ENCODE data around the gene SLCO2A1.

GRCh38 chr3:133994166-133994890 lies 35.4 kb downstream of the SLCO2A1 start:
- TF ChIP-seq CTCF (conservative IDR thresholded peaks at IDR 0.05; ENCODE audit: low read depth, low read length) (no peak), RCOR1 (IDR thresholded peaks at IDR 0.05; ENCODE audit: insufficient replicate concordance, low read length) (no peak), CHD1 (IDR thresholded peaks at IDR 0.05; ENCODE audit: low read depth, low read length) (no peak), POLR2A (IDR thresholded peaks at IDR 0.05; ENCODE audit: low read depth, low read length) (no peak), RFX5 (IDR thresholded peaks at IDR 0.05; ENCODE audit: low read depth, low read length) (no peak), USF2 (IDR thresholded peaks at IDR 0.05; ENCODE audit: low read depth, low read length) (no peak), MXI1 (IDR thresholded peaks at IDR 0.05; ENCODE audit: borderline replicate concordance, low read depth, low read length) (no peak), SMC3 (IDR thresholded peaks at IDR 0.05; ENCODE audit: low read depth, low read length) (no peak), RAD21 (IDR thresholded peaks at IDR 0.05; ENCODE audit: low read length) (no peak), MAZ (IDR thresholded peaks at IDR 0.05; ENCODE audit: borderline replicate concordance, low read depth, low read length) (no peak), BHLHE40 (IDR thresholded peaks at IDR 0.05; ENCODE audit: low read depth, low read length) (no peak), MAFK (IDR thresholded peaks at IDR 0.05; ENCODE audit: low read depth, low read length) (no peak), CEBPB (IDR thresholded peaks at IDR 0.05; ENCODE audit: low read depth, low read length) (no peak)
- TF ChIP-seq, protein P1, sequence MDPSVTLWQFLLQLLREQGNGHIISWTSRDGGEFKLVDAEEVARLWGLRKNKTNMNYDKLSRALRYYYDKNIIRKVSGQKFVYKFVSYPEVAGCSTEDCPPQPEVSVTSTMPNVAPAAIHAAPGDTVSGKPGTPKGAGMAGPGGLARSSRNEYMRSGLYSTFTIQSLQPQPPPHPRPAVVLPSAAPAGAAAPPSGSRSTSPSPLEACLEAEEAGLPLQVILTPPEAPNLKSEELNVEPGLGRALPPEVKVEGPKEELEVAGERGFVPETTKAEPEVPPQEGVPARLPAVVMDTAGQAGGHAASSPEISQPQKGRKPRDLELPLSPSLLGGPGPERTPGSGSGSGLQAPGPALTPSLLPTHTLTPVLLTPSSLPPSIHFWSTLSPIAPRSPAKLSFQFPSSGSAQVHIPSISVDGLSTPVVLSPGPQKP (IDR thresholded peaks at IDR 0.05; ENCODE audit: borderline replicate concordance, low read depth, low read length): no peak
